NCI-H69 (cell line): ENCODE measurements around the gene DDX41.
"Not testable (repeated sequence)": the region's sequence is repeated elsewhere in the genome, so short reads cannot be mapped to it uniquely, and the experiment has no call there.

Source experiments
- DNase-seq: peaks from one replicate; lab custom pipeline; 2025; lab: John Stamatoyannopoulos, UW

DDX41 gene

GRCh38 chr5:177498013-177498787 is 18.6 kb downstream of the DDX41 start:
- DNase-seq = peak; percentile 76

GRCh38 chr5:177497292-177498012 is 19.3 kb downstream of the DDX41 start, which contains the start of gene PDLIM7:
Gene PDLIM7, minus strand, starts transcription at chr5:177497604. Its CDS starts 1,092 bp downstream, at chr5:177496512.
- peak; percentile 98 for DNase-seq

GRCh38 chr5:177496727-177497291 is 20.0 kb downstream of the DDX41 start:
- DNase-seq = peak; percentile 94

- peak; percentile 75 for DNase-seq
Observed at GRCh38 chr5:177496070-177496726, 20.6 kb downstream of the DDX41 start.

GRCh38 chr5:177495243-177496060 is 21.3 kb downstream of the DDX41 start:
- DNase-seq = no peak

GRCh38 chr5:177494346-177495195 is 22.2 kb downstream of the DDX41 start:
- peak; percentile 61 for DNase-seq

GRCh38 chr5:177493795-177494345 is 22.9 kb downstream of the DDX41 start:
- no peak for DNase-seq

GRCh38 chr5:177492841-177493240 is 23.9 kb downstream of the DDX41 start:
- DNase-seq = no peak

- DNase-seq = no peak
Observed at GRCh38 chr5:177491983-177492746, 24.6 kb downstream of the DDX41 start.

GRCh38 chr5:177491429-177491945 is 25.3 kb downstream of the DDX41 start:
- DNase-seq = peak; percentile 93

- no peak for DNase-seq
Observed at GRCh38 chr5:177490992-177491391, 25.8 kb downstream of the DDX41 start.

- no peak for DNase-seq
Observed at GRCh38 chr5:177490311-177490991, 26.3 kb downstream of the DDX41 start.

GRCh38 chr5:177489119-177489716 is 27.5 kb downstream of the DDX41 start:
- DNase-seq = no peak

- DNase-seq = no peak
Observed at GRCh38 chr5:177487975-177488374, 28.8 kb downstream of the DDX41 start.

- DNase-seq = no peak
Observed at GRCh38 chr5:177487144-177487543, 29.6 kb downstream of the DDX41 start.

GRCh38 chr5:177486256-177486655 is 30.5 kb downstream of the DDX41 start:
- no peak for DNase-seq

- DNase-seq = not testable (repeated sequence)
Observed at GRCh38 chr5:177485753-177486152, 31.0 kb downstream of the DDX41 start.

- no peak for DNase-seq
Observed at GRCh38 chr5:177484902-177485549, 31.7 kb downstream of the DDX41 start.
